ENCODE measurements around the gene GRM5.

The GRM5 gene

DNA sequence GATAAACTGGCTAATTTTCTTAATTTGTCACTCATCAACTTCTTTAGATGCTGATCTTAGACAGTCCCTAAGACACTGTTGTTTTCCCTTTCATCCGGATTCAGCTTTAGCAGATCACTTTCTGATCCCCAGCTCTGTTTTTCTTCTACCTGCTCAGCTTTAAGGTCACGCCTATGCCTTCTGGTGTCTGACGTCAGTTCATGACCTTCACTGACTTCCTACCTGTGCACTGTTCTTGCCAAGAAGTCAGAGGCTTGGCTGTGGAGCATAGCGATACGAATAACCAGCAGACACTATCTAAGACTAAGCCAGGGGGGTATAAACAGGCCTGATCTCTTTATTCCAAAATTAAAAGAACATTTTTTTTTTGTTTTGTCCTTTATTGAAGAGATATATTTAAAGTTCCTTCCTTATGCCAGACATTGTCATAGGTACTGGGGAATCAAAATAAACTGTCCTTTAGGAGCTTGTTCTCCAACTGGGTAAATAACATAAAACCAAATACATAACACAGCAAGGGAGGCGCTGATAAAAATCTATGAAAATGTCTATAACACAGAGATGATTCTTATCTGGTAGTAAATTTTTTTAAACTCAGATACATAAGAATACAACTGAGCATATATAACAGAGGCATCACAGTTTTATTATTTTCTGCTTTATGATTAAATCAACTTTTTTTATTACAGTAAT, 376.1 kb downstream of the GRM5 start:
- TF ChIP-seq, protein P1, sequence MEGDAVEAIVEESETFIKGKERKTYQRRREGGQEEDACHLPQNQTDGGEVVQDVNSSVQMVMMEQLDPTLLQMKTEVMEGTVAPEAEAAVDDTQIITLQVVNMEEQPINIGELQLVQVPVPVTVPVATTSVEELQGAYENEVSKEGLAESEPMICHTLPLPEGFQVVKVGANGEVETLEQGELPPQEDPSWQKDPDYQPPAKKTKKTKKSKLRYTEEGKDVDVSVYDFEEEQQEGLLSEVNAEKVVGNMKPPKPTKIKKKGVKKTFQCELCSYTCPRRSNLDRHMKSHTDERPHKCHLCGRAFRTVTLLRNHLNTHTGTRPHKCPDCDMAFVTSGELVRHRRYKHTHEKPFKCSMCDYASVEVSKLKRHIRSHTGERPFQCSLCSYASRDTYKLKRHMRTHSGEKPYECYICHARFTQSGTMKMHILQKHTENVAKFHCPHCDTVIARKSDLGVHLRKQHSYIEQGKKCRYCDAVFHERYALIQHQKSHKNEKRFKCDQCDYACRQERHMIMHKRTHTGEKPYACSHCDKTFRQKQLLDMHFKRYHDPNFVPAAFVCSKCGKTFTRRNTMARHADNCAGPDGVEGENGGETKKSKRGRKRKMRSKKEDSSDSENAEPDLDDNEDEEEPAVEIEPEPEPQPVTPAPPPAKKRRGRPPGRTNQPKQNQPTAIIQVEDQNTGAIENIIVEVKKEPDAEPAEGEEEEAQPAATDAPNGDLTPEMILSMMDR (IDR thresholded peaks at IDR 0.05; ENCODE audit: control insufficient read depth, extremely low read depth, insufficient read depth) = no peak
- no peak overlapping the region for H3K4me3 ChIP-seq (ENCODE audit: low read depth, low read length)
- peak; percentile 64 for DNase-seq (ENCODE audit: low read depth)

GRCh38 chr11:88683024-88683423, 382.8 kb downstream of the GRM5 start:
- no peak overlapping the region for H3K4me3 ChIP-seq (ENCODE audit: low read depth, low read length)
- DNase-seq (ENCODE audit: low read depth) = no peak
- TF ChIP-seq, protein P1 (IDR thresholded peaks at IDR 0.05; ENCODE audit: control insufficient read depth, extremely low read depth, insufficient read depth) = no peak

DNA sequence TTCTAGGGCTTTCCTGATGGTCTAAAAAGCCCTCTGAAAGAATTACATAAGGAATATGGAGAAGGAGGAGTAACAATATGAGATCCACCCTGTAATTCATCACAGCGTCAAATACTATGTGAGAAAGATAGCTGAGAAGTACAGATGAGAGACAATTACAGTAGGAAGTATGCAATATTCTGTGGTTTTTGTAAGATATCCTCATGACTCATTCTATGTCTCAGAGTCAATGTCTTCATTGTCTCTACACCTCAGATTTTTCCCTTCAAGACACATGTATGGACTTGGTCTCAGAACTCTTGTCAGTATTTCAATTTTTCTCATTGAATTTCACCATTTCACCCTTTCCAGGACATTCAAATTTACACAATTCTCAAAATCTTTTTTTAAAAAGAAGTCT, 385.0 kb downstream of the GRM5 start:
- TF ChIP-seq, protein P1 (IDR thresholded peaks at IDR 0.05; ENCODE audit: control insufficient read depth, extremely low read depth, insufficient read depth) = no peak
- H3K4me3 ChIP-seq (ENCODE audit: low read depth, low read length) = no peak overlapping the region
- no peak for DNase-seq (ENCODE audit: low read depth)

- DNase-seq (ENCODE audit: low read depth) = no peak
- TF ChIP-seq, protein P1 (IDR thresholded peaks at IDR 0.05; ENCODE audit: control insufficient read depth, extremely low read depth, insufficient read depth) = no peak
- H3K4me3 ChIP-seq (ENCODE audit: low read depth, low read length) = no peak overlapping the region
Observed at GRCh38 chr11:88666364-88666763, 399.4 kb downstream of the GRM5 start.

DNA sequence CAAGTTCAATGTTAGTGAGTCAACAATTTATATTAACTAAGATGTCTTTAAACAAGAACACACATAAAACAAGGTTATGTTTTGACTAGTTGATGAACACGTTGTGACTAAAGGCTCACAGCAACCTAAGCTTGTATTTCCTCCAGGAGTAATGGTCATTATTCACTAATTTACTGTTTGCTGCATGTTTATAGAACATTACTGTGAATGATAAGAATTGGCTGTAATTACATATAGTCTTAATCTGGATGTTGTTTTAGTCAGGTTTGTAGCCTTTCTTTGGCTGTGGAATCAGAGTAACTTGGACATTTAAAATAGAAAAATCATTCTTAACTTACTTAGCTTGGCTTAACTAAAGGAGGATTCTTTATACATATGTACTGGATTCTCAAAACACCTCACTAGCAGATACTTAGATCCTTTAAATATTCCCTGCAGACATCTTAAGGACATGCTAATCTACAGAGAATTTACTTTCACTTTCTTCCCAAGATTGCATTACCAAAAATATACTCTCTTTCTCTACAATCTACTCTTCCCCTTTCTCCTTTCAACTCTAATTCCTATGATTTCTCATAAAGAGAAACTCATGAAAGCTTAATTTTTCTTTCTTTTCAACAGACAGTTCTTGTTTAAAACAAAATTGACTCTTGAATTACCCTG, 408.6 kb downstream of the GRM5 start:
- no peak overlapping the region for H3K4me3 ChIP-seq (ENCODE audit: low read depth, low read length)
- DNase-seq (ENCODE audit: low read depth) = no peak
- TF ChIP-seq, protein P1 (IDR thresholded peaks at IDR 0.05; ENCODE audit: control insufficient read depth, extremely low read depth, insufficient read depth) = no peak

DNA sequence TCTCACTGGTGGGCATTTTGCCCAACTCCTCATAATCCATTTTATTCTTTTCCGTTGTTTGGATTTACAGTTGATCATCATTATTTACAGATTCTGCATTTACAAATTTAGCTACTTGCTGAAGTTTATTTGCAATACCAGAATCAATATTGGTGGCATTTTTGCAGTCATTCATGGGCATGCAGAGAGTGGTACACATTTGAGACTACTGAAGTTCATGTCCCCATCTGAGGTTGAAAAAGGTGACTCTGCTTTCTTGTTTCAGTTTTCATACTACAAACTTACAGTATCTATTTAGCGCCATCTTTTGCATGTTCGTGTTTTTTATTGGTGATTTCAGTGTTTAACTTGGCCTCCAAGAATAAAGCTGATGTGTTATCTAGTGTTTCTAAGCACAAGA, 409.5 kb downstream of the GRM5 start:
- no peak overlapping the region for H3K4me3 ChIP-seq (ENCODE audit: low read depth, low read length)
- TF ChIP-seq, protein P1 (IDR thresholded peaks at IDR 0.05; ENCODE audit: control insufficient read depth, extremely low read depth, insufficient read depth) = no peak
- DNase-seq (ENCODE audit: low read depth) = no peak

Data from LNCaP clone FGC (cell line).